ENCODE data around the gene PROX1.

PROX1 gene

DNA sequence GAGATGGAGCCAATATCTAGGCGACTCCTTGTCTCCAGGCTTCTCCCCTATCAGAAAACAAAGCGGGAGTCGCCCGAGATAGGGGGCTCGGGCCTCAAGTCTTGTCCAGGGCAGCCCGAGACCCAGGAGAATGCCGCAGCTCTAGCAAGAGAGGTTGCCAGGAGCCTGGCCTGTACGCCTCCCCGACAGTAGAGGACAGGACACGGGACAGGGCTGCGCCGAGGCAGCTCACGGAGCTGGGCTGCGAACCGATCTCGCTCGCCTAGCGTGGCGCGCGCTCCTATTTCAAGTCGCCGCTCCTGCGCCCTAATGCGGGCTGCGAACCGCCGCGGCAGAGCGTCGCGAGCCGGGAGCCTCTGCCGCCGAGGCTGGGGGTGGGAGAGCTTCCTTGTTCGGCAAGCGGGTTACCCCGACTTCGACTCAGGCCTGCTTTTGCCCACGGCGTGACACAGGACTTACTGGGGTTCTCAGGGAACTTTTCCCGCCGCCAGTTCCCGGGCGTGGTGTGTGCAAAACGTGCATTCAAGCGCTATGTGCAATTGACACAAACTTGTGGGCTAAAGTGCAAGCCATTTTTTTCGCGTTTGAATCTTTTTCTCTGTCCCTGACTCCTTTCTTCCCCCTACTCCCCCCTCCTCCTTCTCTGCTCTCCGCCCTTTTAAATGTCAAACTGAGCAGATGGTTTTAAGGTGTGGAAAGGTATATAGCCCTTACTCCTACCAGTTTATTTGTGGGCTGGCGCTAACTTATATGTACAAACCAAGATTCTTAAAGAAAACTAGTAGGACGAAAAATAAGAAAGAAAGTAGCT, 2.4 kb upstream of the PROX1 start:
- Histone ChIP-seq H3K9me2 (ENCODE audit: low read depth, low read length) (no peaks in the 10 kb centered on the region), H4K20me1 (ENCODE audit: insufficient read depth, low read length) (no peaks in the 10 kb centered on the region), H3K9me3 (ENCODE audit: low read length) (no peaks in the 10 kb centered on the region), H3K4me2 (ENCODE audit: low read length) (no peak overlapping the region), H2AFZ (ENCODE audit: low read length) (no peak overlapping the region), H3K79me2 (ENCODE audit: insufficient read depth, low read length) (peaks cover 7% of the 10 kb centered on the region; the same call in 1 of the 2 replicates), H3K4me3 (ENCODE audit: low read depth, low read length, poor library complexity, severe bottlenecking) (no peak overlapping the region), H3K9ac (ENCODE audit: low read length) (no peak overlapping the region), H3F3A (ENCODE audit: insufficient read depth, low read length) (no peaks in the 10 kb centered on the region), H3K4me1 (ENCODE audit: insufficient read depth, low read length, severe bottlenecking) (peaks cover 20% of the 10 kb centered on the region), H3K27ac (ENCODE audit: low read depth, low read length, poor library complexity, severe bottlenecking) (no peak overlapping the region), H3K27me3 (ENCODE audit: insufficient read depth, low read length) (no peaks in the 10 kb centered on the region; the same call in 1 of the 2 replicates), H3K36me3 (ENCODE audit: insufficient read depth, low read length) (no peaks in the 10 kb centered on the region)
- TF ChIP-seq, protein P1, sequence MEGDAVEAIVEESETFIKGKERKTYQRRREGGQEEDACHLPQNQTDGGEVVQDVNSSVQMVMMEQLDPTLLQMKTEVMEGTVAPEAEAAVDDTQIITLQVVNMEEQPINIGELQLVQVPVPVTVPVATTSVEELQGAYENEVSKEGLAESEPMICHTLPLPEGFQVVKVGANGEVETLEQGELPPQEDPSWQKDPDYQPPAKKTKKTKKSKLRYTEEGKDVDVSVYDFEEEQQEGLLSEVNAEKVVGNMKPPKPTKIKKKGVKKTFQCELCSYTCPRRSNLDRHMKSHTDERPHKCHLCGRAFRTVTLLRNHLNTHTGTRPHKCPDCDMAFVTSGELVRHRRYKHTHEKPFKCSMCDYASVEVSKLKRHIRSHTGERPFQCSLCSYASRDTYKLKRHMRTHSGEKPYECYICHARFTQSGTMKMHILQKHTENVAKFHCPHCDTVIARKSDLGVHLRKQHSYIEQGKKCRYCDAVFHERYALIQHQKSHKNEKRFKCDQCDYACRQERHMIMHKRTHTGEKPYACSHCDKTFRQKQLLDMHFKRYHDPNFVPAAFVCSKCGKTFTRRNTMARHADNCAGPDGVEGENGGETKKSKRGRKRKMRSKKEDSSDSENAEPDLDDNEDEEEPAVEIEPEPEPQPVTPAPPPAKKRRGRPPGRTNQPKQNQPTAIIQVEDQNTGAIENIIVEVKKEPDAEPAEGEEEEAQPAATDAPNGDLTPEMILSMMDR (IDR thresholded peaks at IDR 0.05; ENCODE audit: low read length): no peak
- TF ChIP-seq EZH2 (IDR thresholded peaks at IDR 0.05; ENCODE audit: borderline replicate concordance, low read length): no peak

DNA sequence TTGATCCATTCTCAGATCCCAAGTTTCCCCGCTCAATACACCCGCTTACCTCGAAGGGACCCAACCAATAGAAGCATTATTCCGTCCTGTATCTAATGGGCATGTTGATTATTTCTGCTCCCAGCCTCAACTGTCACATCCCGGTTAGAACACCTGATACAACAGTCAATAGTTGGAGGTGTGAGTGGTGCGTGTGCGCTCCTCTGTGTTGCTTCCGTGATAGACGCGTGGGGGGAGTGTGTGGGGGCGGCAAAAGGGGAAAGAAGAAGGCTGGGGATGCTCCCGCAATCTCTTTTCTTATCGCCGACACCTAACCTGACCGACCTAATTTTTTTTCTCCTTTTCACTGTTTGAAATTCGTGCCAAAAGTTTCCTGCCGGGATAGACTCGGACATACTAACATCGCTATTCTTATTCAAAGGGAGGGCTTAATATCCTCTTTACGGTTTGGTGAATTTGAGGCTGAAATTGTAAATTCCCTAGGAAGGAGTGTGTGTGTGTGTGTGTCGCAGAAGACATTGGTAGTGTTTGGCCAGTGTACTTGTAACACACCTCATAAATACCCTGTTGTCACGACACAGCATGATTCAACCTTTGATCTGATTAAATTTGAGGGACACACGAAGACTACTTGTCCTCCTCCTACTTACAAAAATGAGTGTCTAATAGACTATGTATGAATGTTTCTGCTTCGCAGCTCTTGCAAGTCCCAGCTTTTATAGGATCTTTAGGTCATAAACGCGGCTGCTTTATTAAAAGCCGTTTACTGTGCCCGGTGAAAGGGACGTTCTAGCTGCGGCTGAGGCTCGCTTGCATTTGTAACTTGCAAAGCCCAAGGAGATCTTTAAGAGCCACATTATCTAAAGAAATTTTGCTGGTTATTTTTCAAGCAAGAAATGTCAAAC, 1.5 kb upstream of the PROX1 start:
- no peaks in the 10 kb centered on the region for H3F3A ChIP-seq (ENCODE audit: insufficient read depth, low read length)
- H3K36me3 ChIP-seq (ENCODE audit: insufficient read depth, low read length): no peaks in the 10 kb centered on the region
- TF ChIP-seq, protein P1 (IDR thresholded peaks at IDR 0.05; ENCODE audit: low read length): no peak
- no peak for TF ChIP-seq EZH2 (IDR thresholded peaks at IDR 0.05; ENCODE audit: borderline replicate concordance, low read length)
- peaks cover 28% of the 10 kb centered on the region for H3K4me1 ChIP-seq (ENCODE audit: insufficient read depth, low read length, severe bottlenecking)
- H3K9me3 ChIP-seq (ENCODE audit: low read length): no peaks in the 10 kb centered on the region
- H3K27ac ChIP-seq (ENCODE audit: low read depth, low read length, poor library complexity, severe bottlenecking): no peak overlapping the region
- H3K79me2 ChIP-seq (ENCODE audit: insufficient read depth, low read length): peaks cover 7% of the 10 kb centered on the region
- no peaks in the 10 kb centered on the region for H3K9me2 ChIP-seq (ENCODE audit: low read depth, low read length)
- H3K4me3 ChIP-seq (ENCODE audit: low read depth, low read length, poor library complexity, severe bottlenecking): peak overlapping the region; percentile 72
- H3K27me3 ChIP-seq (ENCODE audit: insufficient read depth, low read length): no peaks in the 10 kb centered on the region; the same call in 1 of the 2 replicates
- no peak overlapping the region; the same call in 1 of the 2 replicates for H3K9ac ChIP-seq (ENCODE audit: low read length)
- H3K4me2 ChIP-seq (ENCODE audit: low read length): peak overlapping the region; percentile 81
- H2AFZ ChIP-seq (ENCODE audit: low read length): no peak overlapping the region
- H4K20me1 ChIP-seq (ENCODE audit: insufficient read depth, low read length): no peaks in the 10 kb centered on the region

DNA sequence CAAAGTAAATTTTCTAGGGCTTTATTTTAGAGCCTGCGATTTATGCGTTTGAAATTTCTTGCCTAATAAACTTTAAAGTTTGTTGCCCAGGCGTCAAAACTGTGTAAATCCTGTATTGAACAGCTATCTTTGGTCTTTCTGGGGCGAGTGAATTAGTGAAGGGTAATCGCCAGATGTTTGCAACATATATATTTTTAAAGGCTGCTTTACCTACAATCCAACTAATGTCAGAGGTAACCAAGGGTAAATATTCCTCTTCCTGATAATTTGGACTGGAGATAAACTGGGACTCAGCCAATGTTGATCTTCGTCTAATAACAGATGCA, 885 bp upstream of the PROX1 start:
- no peaks in the 10 kb centered on the region; the same call in 1 of the 2 replicates for H3K27me3 ChIP-seq (ENCODE audit: insufficient read depth, low read length)
- H3K79me2 ChIP-seq (ENCODE audit: insufficient read depth, low read length): peaks cover 13% of the 10 kb centered on the region
- no peak overlapping the region for H2AFZ ChIP-seq (ENCODE audit: low read length)
- peak overlapping the region; percentile 85 for H3K9ac ChIP-seq (ENCODE audit: low read length)
- H3K36me3 ChIP-seq (ENCODE audit: insufficient read depth, low read length): no peaks in the 10 kb centered on the region
- no peaks in the 10 kb centered on the region for H3F3A ChIP-seq (ENCODE audit: insufficient read depth, low read length)
- H3K9me3 ChIP-seq (ENCODE audit: low read length): no peaks in the 10 kb centered on the region
- H3K27ac ChIP-seq (ENCODE audit: low read depth, low read length, poor library complexity, severe bottlenecking): no peak overlapping the region
- peaks cover 34% of the 10 kb centered on the region for H3K4me1 ChIP-seq (ENCODE audit: insufficient read depth, low read length, severe bottlenecking)
- H4K20me1 ChIP-seq (ENCODE audit: insufficient read depth, low read length): no peaks in the 10 kb centered on the region
- peak overlapping the region; percentile 81 for H3K4me2 ChIP-seq (ENCODE audit: low read length)
- TF ChIP-seq, protein P1 (IDR thresholded peaks at IDR 0.05; ENCODE audit: low read length): no peak
- TF ChIP-seq EZH2 (IDR thresholded peaks at IDR 0.05; ENCODE audit: borderline replicate concordance, low read length): no peak
- H3K9me2 ChIP-seq (ENCODE audit: low read depth, low read length): no peaks in the 10 kb centered on the region
- peak overlapping the region; percentile 72 for H3K4me3 ChIP-seq (ENCODE audit: low read depth, low read length, poor library complexity, severe bottlenecking)
